Fibroblast of skin of left biceps (primary cell): ENCODE data around the gene CTDNEP1.
A peak's percentile ranks its signal among the peaks of the same experiment; 100 is the strongest.

Experiments used
- DNase-seq, 2 experiments: peaks; one replicate each; pipeline ENCODE4 v3.0.0-alpha.2; 2013; ENCODE audit warnings: low read depth in 2 of 2

Gene CTDNEP1

GRCh38 chr17:7228920-7229319 is 22.6 kb downstream of the CTDNEP1 start:
- DNase-seq: no peak

GRCh38 chr17:7226721-7227710 is 24.5 kb downstream of the CTDNEP1 start:
- DNase-seq: no peak

- no peak for DNase-seq
Observed at GRCh38 chr17:7225711-7226331, 25.7 kb downstream of the CTDNEP1 start.

- no peak for DNase-seq
Observed at GRCh38 chr17:7224661-7225111, 26.8 kb downstream of the CTDNEP1 start.

GRCh38 chr17:7224110-7224509 is 27.4 kb downstream of the CTDNEP1 start:
- no peak for DNase-seq

GRCh38 chr17:7223375-7223774 is 28.2 kb downstream of the CTDNEP1 start:
- no peak for DNase-seq

GRCh38 chr17:7222972-7223292 is 28.6 kb downstream of the CTDNEP1 start:
- DNase-seq: no peak

GRCh38 chr17:7222093-7222971 is 29.2 kb downstream of the CTDNEP1 start:
- DNase-seq: no peak

GRCh38 chr17:7221278-7222092 is 30.0 kb downstream of the CTDNEP1 start:
- DNase-seq: no peak

- DNase-seq: no peak
Observed at GRCh38 chr17:7220593-7221277, 30.8 kb downstream of the CTDNEP1 start.

- peak; percentile 56 to 61 for DNase-seq
Observed at GRCh38 chr17:7219812-7220592, 31.5 kb downstream of the CTDNEP1 start, which contains the start of the genes ACADVL and DLG4. Gene ACADVL (plus strand): TSS chr17:7219938. CDS start chr17:7219985, 47 bp downstream. Gene DLG4 (minus strand): TSS chr17:7219836.

GRCh38 chr17:7219229-7219811 is 32.2 kb downstream of the CTDNEP1 start:
- DNase-seq: no peak

- DNase-seq: no peak
Observed at GRCh38 chr17:7218758-7219157, 32.8 kb downstream of the CTDNEP1 start.

- no peak for DNase-seq
Observed at GRCh38 chr17:7218166-7218565, 33.4 kb downstream of the CTDNEP1 start.

GRCh38 chr17:7217113-7217987 is 34.2 kb downstream of the CTDNEP1 start:
- peak; percentile 52 to 55 for DNase-seq

GRCh38 chr17:7216242-7217112 is 35.1 kb downstream of the CTDNEP1 start:
- no peak for DNase-seq

- DNase-seq: no peak
Observed at GRCh38 chr17:7215652-7216180, 35.8 kb downstream of the CTDNEP1 start.
